Activated CD4-positive, alpha-beta T cell treated with anti-CD3 and anti-CD28 coated beads for 48 hours (primary cell): ENCODE data around the gene LRRC70.

Experiments used
- DNase-seq: peaks from one replicate; pipeline ENCODE4 v3.0.0-alpha.2; 2020

Gene LRRC70

GRCh38 chr5:62575489-62575888 is 3.1 kb upstream of the LRRC70 start:
- DNase-seq, result no peak

DNA sequence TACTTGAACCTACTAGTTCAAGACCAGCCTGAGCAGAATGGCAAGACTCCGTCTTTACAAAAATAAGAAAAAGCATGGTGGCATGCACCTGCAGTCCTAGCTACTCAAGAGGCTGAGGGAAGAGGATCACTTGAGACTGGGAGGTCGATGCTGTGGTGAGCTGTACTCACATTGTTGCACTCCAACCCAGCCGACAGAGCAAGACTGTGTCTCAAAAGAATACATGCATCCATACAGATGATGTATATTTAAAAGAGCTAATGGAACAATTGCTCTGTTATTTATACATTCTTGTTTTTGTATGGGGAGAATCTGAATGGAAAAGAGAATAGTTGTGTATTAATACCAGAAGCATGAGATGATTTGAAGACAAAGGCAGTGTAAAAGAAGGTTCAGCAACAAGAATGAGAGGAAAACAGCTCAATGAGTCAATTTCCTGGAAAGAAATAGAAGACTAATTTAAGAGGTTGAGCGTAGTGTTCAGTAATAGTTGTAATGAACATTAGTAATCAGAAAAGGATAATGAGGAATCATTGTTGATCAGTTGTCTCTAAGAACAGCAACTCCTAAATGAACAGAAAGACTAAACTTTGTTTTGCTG is 1.9 kb upstream of the LRRC70 start:
- DNase-seq, result no peak

DNA sequence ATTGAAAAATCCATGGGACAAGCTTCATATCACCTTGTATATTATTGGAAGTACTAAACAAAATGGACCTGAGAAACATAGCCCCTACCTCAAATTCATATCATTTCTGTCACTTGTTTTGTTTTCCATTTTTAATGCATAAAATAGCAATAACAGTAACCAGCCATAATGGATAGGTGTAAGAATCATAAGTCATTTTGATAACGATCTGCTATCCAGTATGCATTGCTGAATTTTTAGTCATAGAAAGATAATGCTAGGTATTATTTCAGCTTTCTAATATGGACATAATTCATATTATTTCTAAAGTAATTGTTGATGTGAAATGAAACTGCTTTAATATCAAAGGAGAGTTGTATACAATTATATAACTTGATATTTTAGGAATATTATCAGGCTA is 1.1 kb upstream of the LRRC70 start:
- DNase-seq, result no peak

DNA sequence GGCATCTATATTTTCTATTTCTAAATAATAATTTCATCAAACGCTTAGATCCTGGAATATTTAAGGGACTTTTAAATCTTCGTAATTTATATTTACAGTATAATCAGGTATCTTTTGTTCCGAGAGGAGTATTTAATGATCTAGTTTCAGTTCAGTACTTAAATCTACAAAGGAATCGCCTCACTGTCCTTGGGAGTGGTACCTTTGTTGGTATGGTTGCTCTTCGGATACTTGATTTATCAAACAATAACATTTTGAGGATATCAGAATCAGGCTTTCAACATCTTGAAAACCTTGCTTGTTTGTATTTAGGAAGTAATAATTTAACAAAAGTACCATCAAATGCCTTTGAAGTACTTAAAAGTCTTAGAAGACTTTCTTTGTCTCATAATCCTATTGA is 1.1 kb downstream of the LRRC70 start:
- DNase-seq, result no peak

DNA sequence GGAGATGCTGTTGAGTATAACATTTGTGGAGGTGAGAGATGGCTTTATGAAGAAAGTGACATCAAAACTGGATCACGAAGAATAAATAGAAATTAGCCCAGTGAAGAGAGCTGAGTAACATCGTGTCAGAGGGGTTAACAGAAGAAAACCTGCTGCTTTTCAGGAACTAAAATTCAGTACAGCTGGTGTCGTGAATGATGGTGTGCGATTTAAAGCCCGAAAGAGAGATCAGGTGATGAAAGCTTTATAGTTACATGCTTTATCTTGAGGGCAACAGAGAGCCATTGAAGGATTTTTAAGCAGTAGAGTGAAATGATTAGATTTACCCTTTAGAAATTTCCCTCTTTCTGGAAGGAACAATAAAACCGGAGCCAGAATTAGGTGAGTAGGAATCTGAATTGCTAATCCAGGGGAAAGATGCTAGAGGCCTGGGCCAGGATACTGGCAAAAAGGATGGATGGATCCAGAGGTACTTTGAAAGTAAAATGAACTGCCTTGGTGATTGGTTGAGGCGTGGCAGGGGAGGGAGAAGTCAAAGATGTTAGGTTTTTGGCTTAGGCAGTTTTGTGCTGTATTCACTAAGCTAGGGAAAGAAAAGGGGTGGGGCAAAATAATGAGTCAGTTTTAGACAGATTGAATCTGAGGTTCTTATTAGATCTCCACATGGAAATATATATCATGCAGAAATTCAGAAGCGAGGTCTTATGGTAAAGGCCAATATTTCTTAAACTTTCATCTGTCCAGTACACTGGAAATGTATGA is 3.4 kb downstream of the LRRC70 start:
- no peak for DNase-seq

DNA sequence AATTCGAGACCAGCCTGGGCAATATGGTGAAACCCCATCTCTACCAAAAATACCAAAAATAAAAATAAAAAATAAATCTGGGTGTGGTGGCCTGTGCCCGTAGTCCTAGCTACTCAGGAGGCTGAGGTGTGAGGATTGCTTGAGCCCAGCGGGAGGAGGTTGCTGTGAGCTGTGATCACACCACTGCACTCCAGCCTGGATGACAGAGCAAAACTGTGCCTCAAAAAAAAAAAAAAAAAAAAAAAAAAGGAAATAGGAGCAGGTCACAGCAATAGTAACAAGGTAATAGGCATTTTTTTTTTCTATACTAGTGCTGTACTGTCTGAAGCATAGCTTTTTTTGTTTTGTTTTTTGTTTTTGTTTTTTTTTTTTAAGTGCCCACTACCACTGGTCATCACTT is 5.8 kb downstream of the LRRC70 start:
- DNase-seq, result no peak

DNA sequence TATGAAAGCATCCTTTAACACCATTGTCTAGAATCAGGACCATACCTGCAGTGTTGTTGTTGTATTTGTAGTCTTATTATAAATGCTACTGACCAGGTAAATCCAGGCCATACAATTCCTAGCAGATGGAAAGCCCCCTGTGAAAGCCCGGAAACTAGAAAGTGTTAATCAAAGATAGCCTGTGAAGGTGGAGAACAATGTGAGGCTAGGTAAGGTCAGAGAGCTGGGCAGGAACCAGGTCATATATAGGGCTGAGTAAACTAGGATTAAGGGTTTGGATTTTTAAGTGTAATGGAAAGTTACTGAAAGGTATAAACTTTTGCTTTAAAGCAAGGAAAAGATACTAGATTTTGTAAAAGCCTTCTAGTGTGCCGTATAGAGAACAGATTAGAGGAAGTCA is 6.7 kb downstream of the LRRC70 start:
- DNase-seq, result no peak

DNA sequence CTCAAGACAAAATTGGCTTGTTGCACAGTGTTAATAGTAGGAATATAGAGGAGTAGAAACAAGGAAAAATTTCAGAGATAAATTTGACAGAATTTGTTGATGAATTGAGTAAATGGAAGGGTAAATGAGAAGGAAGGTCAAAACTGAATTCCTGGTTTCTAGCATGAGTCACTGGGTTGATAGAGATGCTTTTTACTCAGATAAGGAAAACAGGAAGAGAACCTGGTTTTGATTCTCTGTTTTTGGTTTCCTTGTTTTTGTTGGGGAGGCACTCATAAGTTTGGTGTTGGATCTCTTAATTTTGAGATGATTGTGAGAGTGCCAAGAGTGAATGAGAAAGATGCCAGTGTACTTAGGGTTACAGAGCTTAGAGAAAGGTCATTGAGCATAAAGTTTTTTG is 7.1 kb downstream of the LRRC70 start:
- no peak for DNase-seq

DNA sequence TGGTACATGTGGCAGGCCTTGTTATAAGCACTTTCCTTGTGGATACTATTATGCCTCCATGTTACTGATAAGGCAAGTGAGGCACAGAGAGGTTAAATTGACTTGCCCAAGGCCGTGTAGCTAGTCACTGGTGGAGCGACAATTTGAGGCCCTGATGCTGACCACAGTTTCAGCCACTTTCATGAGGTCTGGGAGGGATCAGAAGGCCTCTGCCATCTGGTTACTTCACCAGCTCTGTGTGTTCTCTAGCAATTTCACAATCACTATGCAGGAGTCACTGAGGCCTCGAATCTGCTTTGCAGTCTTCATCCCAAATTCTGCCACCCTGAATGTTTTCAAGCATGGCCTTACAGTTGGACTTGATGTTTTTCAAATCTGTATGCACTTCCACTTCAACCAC is 9.1 kb downstream of the LRRC70 start:
- no peak for DNase-seq

DNA sequence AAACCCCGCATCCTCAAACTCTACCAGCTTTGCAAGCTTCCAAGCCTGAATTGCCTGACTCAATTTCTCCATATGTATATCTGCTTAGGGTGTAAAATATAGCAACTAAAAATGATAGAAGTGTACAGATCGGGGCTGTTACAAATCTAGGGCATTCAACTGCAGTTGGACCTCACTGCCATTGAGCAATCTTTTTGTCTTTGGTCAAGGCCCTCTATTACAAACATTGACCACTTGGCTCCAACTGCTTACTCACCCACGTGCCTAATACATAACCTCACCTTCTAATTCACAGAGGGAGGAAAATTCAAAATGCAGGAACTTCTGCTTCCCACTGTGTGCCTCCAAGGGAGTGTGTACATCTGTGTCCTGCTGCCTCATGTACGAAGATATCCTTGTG is 10.0 kb downstream of the LRRC70 start:
- DNase-seq, result no peak

- no peak for DNase-seq
These were observed 10.9 kb downstream of the LRRC70 start for GRCh38 chr5:62589504-62589903.

- DNase-seq, result no peak
These were observed 11.8 kb downstream of the LRRC70 start for GRCh38 chr5:62590387-62590786.

GRCh38 chr5:62592558-62592957 is 13.9 kb downstream of the LRRC70 start:
- no peak for DNase-seq

DNA sequence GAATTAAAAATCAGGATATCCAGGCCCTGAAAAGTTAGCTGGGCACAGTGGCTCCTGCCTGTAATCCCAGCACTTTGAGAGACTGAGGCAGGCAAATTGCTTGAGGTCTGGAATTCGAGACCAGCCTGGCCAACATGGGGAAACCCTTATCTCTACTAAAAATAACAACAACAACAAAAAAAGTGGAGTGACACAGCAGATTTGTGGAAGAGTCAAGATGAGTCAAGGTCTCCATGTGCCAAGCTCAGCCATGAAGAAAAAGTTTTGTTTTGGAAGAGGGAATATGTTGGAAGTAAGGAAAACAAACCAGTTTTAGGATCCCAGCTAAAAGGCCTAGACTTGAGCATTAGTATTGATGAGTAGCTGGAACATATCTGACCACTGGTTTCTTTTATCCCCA is 14.7 kb downstream of the LRRC70 start:
- no peak for DNase-seq

GRCh38 chr5:62594364-62594984 is 15.9 kb downstream of the LRRC70 start:
- no peak for DNase-seq

DNA sequence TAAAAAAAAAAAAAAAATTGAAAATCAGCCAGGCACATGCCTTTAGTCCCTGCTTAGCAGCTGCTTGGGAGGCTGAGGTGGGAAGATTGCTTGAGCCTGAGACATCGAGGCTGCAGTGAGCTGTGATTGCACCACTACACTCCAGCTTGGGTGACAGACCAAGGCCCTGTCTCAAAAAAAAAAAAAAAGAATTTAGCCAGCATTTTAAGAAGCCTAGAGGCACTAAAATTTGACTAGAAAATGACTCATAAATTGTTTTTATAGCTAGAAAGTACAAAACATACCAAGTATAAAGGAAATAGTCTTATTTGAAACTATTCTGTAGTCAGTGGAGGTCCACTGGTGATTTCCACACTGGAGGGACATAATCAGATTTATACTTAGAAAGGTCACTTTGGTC is 17.5 kb downstream of the LRRC70 start:
- DNase-seq, result no peak

GRCh38 chr5:62596691-62597090 is 18.1 kb downstream of the LRRC70 start:
- no peak for DNase-seq

GRCh38 chr5:62597314-62597713 is 18.7 kb downstream of the LRRC70 start:
- no peak for DNase-seq

- DNase-seq, result no peak
These were observed 22.1 kb downstream of the LRRC70 start for GRCh38 chr5:62600560-62601252.

DNA sequence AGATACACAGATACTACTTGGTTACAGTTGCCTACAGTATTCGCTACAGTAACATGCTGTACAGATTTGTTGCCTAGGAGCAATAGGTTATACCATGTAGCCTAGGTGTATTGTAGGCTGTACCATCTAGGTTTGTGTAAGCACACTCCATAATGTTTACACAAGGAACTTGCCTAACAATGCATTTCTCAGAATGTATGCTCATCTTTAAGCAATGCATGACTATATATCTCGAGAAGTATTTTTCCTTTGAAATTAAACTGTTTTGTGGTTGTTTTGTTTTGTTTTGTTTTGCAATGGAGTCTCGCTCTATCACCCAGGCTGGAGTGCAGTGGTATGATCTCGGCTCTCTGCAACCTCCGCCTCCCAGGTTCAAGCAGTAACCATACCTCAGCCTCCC is 25.3 kb downstream of the LRRC70 start:
- DNase-seq, result no peak

DNA sequence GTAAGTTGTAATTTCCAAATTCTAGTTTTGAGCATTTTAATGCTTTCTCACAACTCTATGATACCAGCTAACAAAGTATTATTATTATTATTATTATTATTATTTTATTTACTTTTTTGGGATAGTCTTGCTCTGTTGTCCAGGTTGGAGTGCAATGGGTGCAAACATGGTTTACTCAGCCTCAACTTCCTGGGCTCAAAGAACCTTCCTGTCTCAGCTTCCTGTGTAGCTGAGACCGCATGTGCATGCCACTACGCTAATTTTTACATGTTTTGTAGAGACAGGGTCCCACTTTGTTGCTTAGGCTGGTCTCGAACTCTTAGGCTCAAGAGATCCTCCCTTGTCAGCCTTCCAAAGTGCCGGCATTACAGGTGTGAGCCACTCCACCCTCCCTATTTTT is 27.0 kb downstream of the LRRC70 start:
- DNase-seq, result no peak

GRCh38 chr5:62606878-62607277 is 28.3 kb downstream of the LRRC70 start:
- DNase-seq, result no peak

GRCh38 chr5:62607615-62608014 is 29.0 kb downstream of the LRRC70 start:
- DNase-seq, result no peak
